ENCODE results near the gene WWC1.

WWC1 gene

GRCh38 chr5:168443950-168444700, 152.7 kb downstream of the WWC1 start:
- no peak for DNase-seq (ENCODE audit: low read depth in 2 of 2)

GRCh38 chr5:168446983-168447619, 155.7 kb downstream of the WWC1 start:
- DNase-seq (ENCODE audit: low read depth in 2 of 2): no peak

- DNase-seq (ENCODE audit: low read depth in 2 of 2): no peak
These were observed 156.4 kb downstream of the WWC1 start for GRCh38 chr5:168447808-168448207.

- no peak for DNase-seq (ENCODE audit: low read depth in 2 of 2)
These were observed 157.7 kb downstream of the WWC1 start for GRCh38 chr5:168449166-168449565.

- DNase-seq (ENCODE audit: low read depth in 2 of 2): no peak
These were observed 160.1 kb downstream of the WWC1 start for GRCh38 chr5:168451565-168451964.

- DNase-seq (ENCODE audit: low read depth in 2 of 2): no peak
These were observed 163.8 kb downstream of the WWC1 start for GRCh38 chr5:168455201-168455600.

GRCh38 chr5:168457542-168457941, 166.1 kb downstream of the WWC1 start:
- no peak for DNase-seq (ENCODE audit: low read depth in 2 of 2)

GRCh38 chr5:168460606-168461005, 169.2 kb downstream of the WWC1 start:
- DNase-seq (ENCODE audit: low read depth in 2 of 2): no peak

- no peak for DNase-seq (ENCODE audit: low read depth in 2 of 2)
These were observed 171.6 kb downstream of the WWC1 start for GRCh38 chr5:168463081-168463480.

GRCh38 chr5:168464214-168464613, 172.8 kb downstream of the WWC1 start:
- DNase-seq (ENCODE audit: low read depth in 2 of 2): no peak

- DNase-seq (ENCODE audit: low read depth in 2 of 2): no peak
These were observed 173.2 kb downstream of the WWC1 start for GRCh38 chr5:168464641-168465040.

GRCh38 chr5:168467755-168468330, 176.4 kb downstream of the WWC1 start:
- DNase-seq (ENCODE audit: low read depth in 2 of 2): no peak

GRCh38 chr5:168468836-168469235, 177.4 kb downstream of the WWC1 start:
- peak; percentile 37 to 48 for DNase-seq (ENCODE audit: low read depth in 2 of 2)

- no peak for DNase-seq (ENCODE audit: low read depth in 2 of 2)
These were observed 178.4 kb downstream of the WWC1 start for GRCh38 chr5:168469816-168470215.

- peak; percentile 55 to 56 for DNase-seq (ENCODE audit: low read depth in 2 of 2)
These were observed 180.3 kb downstream of the WWC1 start for GRCh38 chr5:168471785-168472184.

GRCh38 chr5:168472329-168472728, 180.9 kb downstream of the WWC1 start:
- DNase-seq (ENCODE audit: low read depth in 2 of 2): peak; percentile 95

GRCh38 chr5:168474319-168474718, 182.9 kb downstream of the WWC1 start:
- DNase-seq (ENCODE audit: low read depth in 2 of 2): no peak

GRCh38 chr5:168477060-168477459, 185.6 kb downstream of the WWC1 start:
- DNase-seq (ENCODE audit: low read depth in 2 of 2): peak; percentile 61 to 64

- no peak for DNase-seq (ENCODE audit: low read depth in 2 of 2)
These were observed 187.7 kb downstream of the WWC1 start for GRCh38 chr5:168479166-168479565.

- no peak for DNase-seq (ENCODE audit: low read depth in 2 of 2)
These were observed 189.2 kb downstream of the WWC1 start for GRCh38 chr5:168480601-168481000.

GRCh38 chr5:168481330-168481788, 189.9 kb downstream of the WWC1 start:
- no peak for DNase-seq (ENCODE audit: low read depth in 2 of 2)

GRCh38 chr5:168482361-168482760, 190.9 kb downstream of the WWC1 start:
- DNase-seq (ENCODE audit: low read depth in 2 of 2): no peak

All from fibroblast of skin of left quadriceps (primary cell).